ENCODE results near the gene DSN1. TPM values are rescaled to one million over a fixed set of nuclear protein-coding genes. Genes with fewer than 3 reads are reported as not detected.
"Not testable (repeated sequence)": the region's sequence is repeated elsewhere in the genome, so short reads cannot be mapped to it uniquely, and the experiment has no call there.

The DSN1 gene
- total RNA-seq, 1 donor from 2014 or later = 9.5 TPM

- no peak overlapping the region for H3K4me3 ChIP-seq (ENCODE audit: low read depth, low read length)
- peaks cover 11% of the 10 kb centered on the region for H3K36me3 ChIP-seq (ENCODE audit: control insufficient read depth, insufficient read depth, low read length)
- no peak for DNase-seq (ENCODE audit: low read depth)
- TF ChIP-seq CTCF (IDR thresholded peaks at IDR 0.05; ENCODE audit: insufficient read depth, low read length, poor library complexity, severe bottlenecking) = no peak
- no peaks in the 10 kb centered on the region for H3K27me3 ChIP-seq (ENCODE audit: control insufficient read depth, insufficient read depth, low read length)
These were observed 29.0 kb upstream of the DSN1 start for GRCh38 chr20:36802326-36803222.

DNA sequence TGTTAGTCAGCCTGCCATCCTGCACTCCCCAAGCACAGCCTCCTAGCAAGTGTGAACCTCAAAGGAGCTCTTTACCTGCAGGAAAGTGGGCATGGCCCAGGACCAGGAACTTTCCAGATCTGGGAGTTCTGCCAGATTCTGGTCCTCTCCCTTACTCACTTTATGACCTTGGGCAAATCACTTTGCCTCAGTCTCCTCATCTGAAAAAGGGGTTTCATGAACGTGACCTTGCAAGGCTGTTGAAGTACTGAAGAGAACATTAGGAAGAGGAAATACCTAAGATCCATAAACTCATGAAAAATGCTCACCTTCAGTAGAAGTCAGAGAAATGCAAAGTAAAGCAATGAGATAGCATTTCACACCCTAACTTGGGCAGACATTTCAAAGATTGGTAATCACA, 26.8 kb upstream of the DSN1 start:
- H3K36me3 ChIP-seq (ENCODE audit: control insufficient read depth, insufficient read depth, low read length) = peaks cover 6% of the 10 kb centered on the region
- no peak overlapping the region for H3K4me3 ChIP-seq (ENCODE audit: low read depth, low read length)
- no peak for TF ChIP-seq CTCF (IDR thresholded peaks at IDR 0.05; ENCODE audit: insufficient read depth, low read length, poor library complexity, severe bottlenecking)

GRCh38 chr20:36799313-36799712, 25.8 kb upstream of the DSN1 start:
- H3K36me3 ChIP-seq (ENCODE audit: control insufficient read depth, insufficient read depth, low read length); H3K4me3 ChIP-seq (ENCODE audit: low read depth, low read length); H3K27me3 ChIP-seq (ENCODE audit: control insufficient read depth, insufficient read depth, low read length); DNase-seq (ENCODE audit: low read depth): not testable (repeated sequence)

More for the DNA sequence above, 26.8 kb upstream of the DSN1 start:
- H3K27me3 ChIP-seq (ENCODE audit: control insufficient read depth, insufficient read depth, low read length) = no peaks in the 10 kb centered on the region
- no peak for DNase-seq (ENCODE audit: low read depth)

- no peaks in the 10 kb centered on the region for H3K27me3 ChIP-seq (ENCODE audit: control insufficient read depth, insufficient read depth, low read length)
- no peak overlapping the region for H3K4me3 ChIP-seq (ENCODE audit: low read depth, low read length)
- no peak for TF ChIP-seq CTCF (IDR thresholded peaks at IDR 0.05; ENCODE audit: insufficient read depth, low read length, poor library complexity, severe bottlenecking)
- peaks cover 3% of the 10 kb centered on the region for H3K36me3 ChIP-seq (ENCODE audit: control insufficient read depth, insufficient read depth, low read length)
- DNase-seq (ENCODE audit: low read depth) = no peak
These were observed 23.3 kb upstream of the DSN1 start for GRCh38 chr20:36796875-36797274.

GRCh38 chr20:36796117-36796516, 22.6 kb upstream of the DSN1 start:
- no peak for DNase-seq (ENCODE audit: low read depth)
- Histone ChIP-seq H3K4me3 (ENCODE audit: low read depth, low read length) (no peak overlapping the region), H3K36me3 (ENCODE audit: control insufficient read depth, insufficient read depth, low read length) (peaks cover 3% of the 10 kb centered on the region), H3K27me3 (ENCODE audit: control insufficient read depth, insufficient read depth, low read length) (no peaks in the 10 kb centered on the region)
- TF ChIP-seq CTCF (IDR thresholded peaks at IDR 0.05; ENCODE audit: insufficient read depth, low read length, poor library complexity, severe bottlenecking) = no peak

DNA sequence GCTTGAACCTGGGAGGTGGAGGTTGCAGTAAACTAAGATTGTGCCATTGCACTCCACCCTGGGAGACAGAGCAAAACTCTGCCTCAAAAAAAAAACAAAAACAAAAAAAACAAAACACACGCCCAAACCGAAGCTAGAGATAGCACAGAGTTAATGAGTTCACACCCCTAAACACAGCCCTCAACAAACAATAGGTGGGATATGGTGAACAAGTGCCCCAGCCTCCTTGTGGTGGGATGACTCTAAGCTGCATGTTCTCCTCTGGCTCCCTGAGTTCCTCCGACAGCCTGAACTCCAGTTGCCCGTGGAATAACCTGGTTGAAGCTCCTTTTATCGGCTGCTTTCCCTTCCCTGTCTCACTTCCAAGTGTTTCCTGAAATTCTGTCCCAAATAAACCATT, 22.1 kb upstream of the DSN1 start:
- no peak for DNase-seq (ENCODE audit: low read depth)
- no peaks in the 10 kb centered on the region for H3K27me3 ChIP-seq (ENCODE audit: control insufficient read depth, insufficient read depth, low read length)
- H3K4me3 ChIP-seq (ENCODE audit: low read depth, low read length) = no peak overlapping the region
- H3K36me3 ChIP-seq (ENCODE audit: control insufficient read depth, insufficient read depth, low read length) = peaks cover 3% of the 10 kb centered on the region
- no peak for TF ChIP-seq CTCF (IDR thresholded peaks at IDR 0.05; ENCODE audit: insufficient read depth, low read length, poor library complexity, severe bottlenecking)

Measured in kidney epithelial cell (primary cell).